ENCODE data around the gene INPP4B.

DNA sequence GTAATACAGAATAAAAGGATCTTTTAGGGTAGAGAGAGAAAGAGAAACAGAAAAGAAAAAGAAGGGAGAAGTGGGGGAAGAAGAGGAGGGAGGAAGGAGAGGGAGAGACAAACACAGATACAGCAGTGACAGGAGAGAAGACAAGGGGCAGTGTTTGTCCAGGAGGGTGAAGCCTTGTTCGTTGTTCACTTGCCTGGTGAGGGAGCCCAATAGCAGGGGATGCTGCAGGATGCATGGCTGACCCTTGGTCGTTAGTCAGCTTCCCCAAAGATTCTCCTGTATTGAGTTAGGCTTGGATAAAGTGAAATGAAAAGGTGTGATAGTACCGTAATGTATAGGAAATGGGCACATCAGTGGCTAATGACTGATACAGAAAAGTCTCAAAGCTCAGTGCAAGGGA is 806.1 kb downstream of the INPP4B start:
- no peak for TF ChIP-seq MXI1 (IDR thresholded peaks at IDR 0.05; ENCODE audit: borderline replicate concordance, low read depth, low read length)
- TF ChIP-seq, protein P1, sequence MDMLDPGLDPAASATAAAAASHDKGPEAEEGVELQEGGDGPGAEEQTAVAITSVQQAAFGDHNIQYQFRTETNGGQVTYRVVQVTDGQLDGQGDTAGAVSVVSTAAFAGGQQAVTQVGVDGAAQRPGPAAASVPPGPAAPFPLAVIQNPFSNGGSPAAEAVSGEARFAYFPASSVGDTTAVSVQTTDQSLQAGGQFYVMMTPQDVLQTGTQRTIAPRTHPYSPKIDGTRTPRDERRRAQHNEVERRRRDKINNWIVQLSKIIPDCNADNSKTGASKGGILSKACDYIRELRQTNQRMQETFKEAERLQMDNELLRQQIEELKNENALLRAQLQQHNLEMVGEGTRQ (IDR thresholded peaks at IDR 0.05; ENCODE audit: low read depth, low read length): no peak
- TF ChIP-seq, protein P2, sequence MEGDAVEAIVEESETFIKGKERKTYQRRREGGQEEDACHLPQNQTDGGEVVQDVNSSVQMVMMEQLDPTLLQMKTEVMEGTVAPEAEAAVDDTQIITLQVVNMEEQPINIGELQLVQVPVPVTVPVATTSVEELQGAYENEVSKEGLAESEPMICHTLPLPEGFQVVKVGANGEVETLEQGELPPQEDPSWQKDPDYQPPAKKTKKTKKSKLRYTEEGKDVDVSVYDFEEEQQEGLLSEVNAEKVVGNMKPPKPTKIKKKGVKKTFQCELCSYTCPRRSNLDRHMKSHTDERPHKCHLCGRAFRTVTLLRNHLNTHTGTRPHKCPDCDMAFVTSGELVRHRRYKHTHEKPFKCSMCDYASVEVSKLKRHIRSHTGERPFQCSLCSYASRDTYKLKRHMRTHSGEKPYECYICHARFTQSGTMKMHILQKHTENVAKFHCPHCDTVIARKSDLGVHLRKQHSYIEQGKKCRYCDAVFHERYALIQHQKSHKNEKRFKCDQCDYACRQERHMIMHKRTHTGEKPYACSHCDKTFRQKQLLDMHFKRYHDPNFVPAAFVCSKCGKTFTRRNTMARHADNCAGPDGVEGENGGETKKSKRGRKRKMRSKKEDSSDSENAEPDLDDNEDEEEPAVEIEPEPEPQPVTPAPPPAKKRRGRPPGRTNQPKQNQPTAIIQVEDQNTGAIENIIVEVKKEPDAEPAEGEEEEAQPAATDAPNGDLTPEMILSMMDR (conservative IDR thresholded peaks at IDR 0.05; ENCODE audit: low read depth, low read length): no peak
